ENCODE results near the gene TLR1. TPM values are rescaled to one million over a fixed set of nuclear protein-coding genes. Genes with fewer than 3 reads are reported as not detected.

TLR1 gene, protein sequence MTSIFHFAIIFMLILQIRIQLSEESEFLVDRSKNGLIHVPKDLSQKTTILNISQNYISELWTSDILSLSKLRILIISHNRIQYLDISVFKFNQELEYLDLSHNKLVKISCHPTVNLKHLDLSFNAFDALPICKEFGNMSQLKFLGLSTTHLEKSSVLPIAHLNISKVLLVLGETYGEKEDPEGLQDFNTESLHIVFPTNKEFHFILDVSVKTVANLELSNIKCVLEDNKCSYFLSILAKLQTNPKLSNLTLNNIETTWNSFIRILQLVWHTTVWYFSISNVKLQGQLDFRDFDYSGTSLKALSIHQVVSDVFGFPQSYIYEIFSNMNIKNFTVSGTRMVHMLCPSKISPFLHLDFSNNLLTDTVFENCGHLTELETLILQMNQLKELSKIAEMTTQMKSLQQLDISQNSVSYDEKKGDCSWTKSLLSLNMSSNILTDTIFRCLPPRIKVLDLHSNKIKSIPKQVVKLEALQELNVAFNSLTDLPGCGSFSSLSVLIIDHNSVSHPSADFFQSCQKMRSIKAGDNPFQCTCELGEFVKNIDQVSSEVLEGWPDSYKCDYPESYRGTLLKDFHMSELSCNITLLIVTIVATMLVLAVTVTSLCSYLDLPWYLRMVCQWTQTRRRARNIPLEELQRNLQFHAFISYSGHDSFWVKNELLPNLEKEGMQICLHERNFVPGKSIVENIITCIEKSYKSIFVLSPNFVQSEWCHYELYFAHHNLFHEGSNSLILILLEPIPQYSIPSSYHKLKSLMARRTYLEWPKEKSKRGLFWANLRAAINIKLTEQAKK
- 20.9 TPM for polyA plus RNA-seq (2013)

GRCh38 chr4:38804654-38805295 lies at the start of gene TLR1:
TSS of gene TLR1 (minus strand) at chr4:38804791. CDS start at chr4:38798831, 5,960 bp downstream.
- peak within 1 kb of the TSS; percentile 73 to 82 for H3K27ac ChIP-seq (ENCODE audit: insufficient read depth in 1 of 2, low read depth in 1 of 2, low read length in 2 of 2, poor library complexity in 1 of 2, severe bottlenecking in 2 of 2)
- CTCF ChIA-PET, result interaction anchor here (0.6 to 6.9 kb wide), 16 partner anchors 11 to 331 kb away, joined by 3 to 67 read pairs (median 4); partner anchors contain the start of gene TLR10
- peaks cover 10 to 31% (median 25%) of the 10 kb centered on the region in 4 experiments for H3K36me3 ChIP-seq (ENCODE audit: control insufficient read depth in 4 of 4, insufficient read depth in 4 of 4, low read length in 3 of 4)
- peaks cover 3 to 32% (median 21%) of the 10 kb centered on the region in 5 experiments for H3K9me3 ChIP-seq (ENCODE audit: control extremely low read depth in 1 of 5, control insufficient read depth in 4 of 5, insufficient read depth in 2 of 5, low read depth in 1 of 5, low read length in 4 of 5)
- peak; percentile 73 to 92 (median 92) for DNase-seq
- POLR2A ChIA-PET, result interaction anchor here (1.2 kb wide), 1 partner anchor 45 kb away, joined by 4 read pairs; no protein-coding TSS in a partner anchor
- WGBS (ENCODE audit: insufficient coverage), result 100% methylated on average over 1 of the region's 7 CpGs
- peaks cover 14 to 31% (median 24%) of the 10 kb centered on the region in 4 experiments for H3K4me1 ChIP-seq (ENCODE audit: control extremely low read depth in 1 of 4, control insufficient read depth in 4 of 4, insufficient read depth in 4 of 4, low read length in 3 of 4)
- no peaks in the 10 kb centered on the region for H3K27me3 ChIP-seq (replicated peaks in 2 of 5; ENCODE audit: control insufficient read depth in 4 of 5, insufficient read depth in 5 of 5, low read length in 4 of 5)
- peak within 1 kb of the TSS in 6 of 7 experiments; percentile 58 to 78 (median 73) for H3K4me3 ChIP-seq (ENCODE audit: control insufficient read depth in 1 of 7, extremely low read depth in 1 of 7, insufficient read depth in 4 of 7, low read depth in 2 of 7, low read length in 6 of 7)

- DNase-seq, result no peak
- POLR2A ChIA-PET, result no interaction called here
- 100% methylated on average over 1 of the region's 3 CpGs for WGBS (ENCODE audit: insufficient coverage)
- Histone ChIP-seq H3K36me3 (ENCODE audit: control insufficient read depth in 4 of 4, insufficient read depth in 4 of 4, low read length in 3 of 4) (peaks cover 0 to 8% (median 6%) of the 10 kb centered on the region in 4 experiments), H3K9me3 (ENCODE audit: control extremely low read depth in 1 of 5, control insufficient read depth in 4 of 5, insufficient read depth in 2 of 5, low read depth in 1 of 5, low read length in 4 of 5) (peaks cover 0 to 8% (median 2%) of the 10 kb centered on the region in 5 experiments), H3K27ac (ENCODE audit: insufficient read depth in 1 of 2, low read depth in 1 of 2, low read length in 2 of 2, poor library complexity in 1 of 2, severe bottlenecking in 2 of 2) (no peak overlapping the region), H3K4me1 (ENCODE audit: control extremely low read depth in 1 of 4, control insufficient read depth in 4 of 4, insufficient read depth in 4 of 4, low read length in 3 of 4) (no peaks in the 10 kb centered on the region), H3K27me3 (replicated peaks in 2 of 5; ENCODE audit: control insufficient read depth in 4 of 5, insufficient read depth in 5 of 5, low read length in 4 of 5) (no peaks in the 10 kb centered on the region), H3K4me3 (ENCODE audit: control insufficient read depth in 1 of 7, extremely low read depth in 1 of 7, insufficient read depth in 4 of 7, low read depth in 2 of 7, low read length in 6 of 7) (no peak overlapping the region)
- CTCF ChIA-PET, result interaction anchor here (1.3 to 1.7 kb wide), 2 partner anchors 15 to 46 kb away, joined by 3 to 6 read pairs; no protein-coding TSS in a partner anchor
Observed at GRCh38 chr4:38846015-38846414, 41.4 kb upstream of the TLR1 start.

DNA sequence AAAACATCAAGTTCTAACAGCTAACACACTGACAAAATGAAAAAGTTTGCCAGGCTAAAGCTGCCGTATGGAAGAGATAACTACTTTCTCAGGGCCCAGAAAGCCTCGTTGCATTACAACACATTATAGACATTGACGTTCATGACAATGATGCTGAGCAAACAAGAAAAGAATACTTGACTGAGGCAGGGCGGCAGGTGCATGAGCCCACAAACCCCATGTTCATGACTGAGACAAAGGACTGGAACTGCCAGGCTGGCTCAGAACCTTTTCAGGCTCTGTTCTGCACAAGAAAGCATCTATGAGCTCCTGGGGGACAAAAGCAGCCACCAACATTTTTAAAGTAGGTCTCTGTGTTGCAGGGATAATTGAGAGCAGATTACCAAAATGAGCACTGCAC lies 38.4 kb upstream of the TLR1 start:
- ChIA-PET POLR2A (no interaction called here), CTCF (interaction anchor here (0.8 to 1.3 kb wide), 2 partner anchors 18 to 61 kb away, joined by 3 read pairs; no protein-coding TSS in a partner anchor)
- no peaks in the 10 kb centered on the region for H3K4me1 ChIP-seq (ENCODE audit: control extremely low read depth in 1 of 4, control insufficient read depth in 4 of 4, insufficient read depth in 4 of 4, low read length in 3 of 4)
- H3K9me3 ChIP-seq (ENCODE audit: control extremely low read depth in 1 of 5, control insufficient read depth in 4 of 5, insufficient read depth in 2 of 5, low read depth in 1 of 5, low read length in 4 of 5), result peaks cover 0 to 7% (median 0%) of the 10 kb centered on the region in 5 experiments
- peaks cover 0 to 8% (median 6%) of the 10 kb centered on the region in 4 experiments for H3K36me3 ChIP-seq (ENCODE audit: control insufficient read depth in 4 of 4, insufficient read depth in 4 of 4, low read length in 3 of 4)
- H3K27ac ChIP-seq (ENCODE audit: insufficient read depth in 1 of 2, low read depth in 1 of 2, low read length in 2 of 2, poor library complexity in 1 of 2, severe bottlenecking in 2 of 2), result no peak overlapping the region
- DNase-seq, result no peak
- H3K27me3 ChIP-seq (replicated peaks in 2 of 5; ENCODE audit: control insufficient read depth in 4 of 5, insufficient read depth in 5 of 5, low read length in 4 of 5), result no peaks in the 10 kb centered on the region
- 95% methylated on average over 4 of the region's 4 CpGs for WGBS (ENCODE audit: insufficient coverage)
- no peak overlapping the region for H3K4me3 ChIP-seq (ENCODE audit: control insufficient read depth in 1 of 7, extremely low read depth in 1 of 7, insufficient read depth in 4 of 7, low read depth in 2 of 7, low read length in 6 of 7)

DNA sequence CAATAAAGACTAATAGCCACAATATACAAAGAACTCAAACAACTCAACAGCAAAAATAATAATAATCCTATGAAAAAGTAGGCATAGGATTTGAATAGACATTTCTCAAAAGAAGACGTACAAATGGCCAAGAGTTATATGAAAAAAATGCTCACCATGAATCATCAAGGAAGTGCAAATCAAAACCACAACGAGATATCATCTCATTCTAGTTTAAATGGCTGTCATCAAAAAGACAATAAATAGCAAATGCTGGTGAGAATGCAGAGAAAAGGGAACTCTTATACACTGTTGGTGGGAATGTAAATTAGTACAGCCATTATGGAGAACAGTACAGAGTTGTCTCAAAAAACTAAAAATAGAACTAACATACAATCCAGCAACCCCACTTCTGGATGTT lies 33.3 kb upstream of the TLR1 start:
- H3K9me3 ChIP-seq (ENCODE audit: control extremely low read depth in 1 of 5, control insufficient read depth in 4 of 5, insufficient read depth in 2 of 5, low read depth in 1 of 5, low read length in 4 of 5), result peaks cover 0 to 31% (median 9%) of the 10 kb centered on the region in 5 experiments
- no peaks in the 10 kb centered on the region for H3K4me1 ChIP-seq (ENCODE audit: control extremely low read depth in 1 of 4, control insufficient read depth in 4 of 4, insufficient read depth in 4 of 4, low read length in 3 of 4)
- WGBS (ENCODE audit: insufficient coverage), result no CpG with 5 or more reads among the region's 2 CpGs
- peak; percentile 55 to 88 (median 80) for DNase-seq
- no peak overlapping the region for H3K27ac ChIP-seq (ENCODE audit: insufficient read depth in 1 of 2, low read depth in 1 of 2, low read length in 2 of 2, poor library complexity in 1 of 2, severe bottlenecking in 2 of 2)
- CTCF ChIA-PET, result no interaction called here
- peaks cover 0 to 4% (median under 1%) of the 10 kb centered on the region in 4 experiments for H3K36me3 ChIP-seq (ENCODE audit: control insufficient read depth in 4 of 4, insufficient read depth in 4 of 4, low read length in 3 of 4)
- POLR2A ChIA-PET, result no interaction called here
- no peak overlapping the region for H3K4me3 ChIP-seq (ENCODE audit: control insufficient read depth in 1 of 7, extremely low read depth in 1 of 7, insufficient read depth in 4 of 7, low read depth in 2 of 7, low read length in 6 of 7)
- H3K27me3 ChIP-seq (replicated peaks in 2 of 5; ENCODE audit: control insufficient read depth in 4 of 5, insufficient read depth in 5 of 5, low read length in 4 of 5), result no peaks in the 10 kb centered on the region

GRCh38 chr4:38837334-38837733 lies 32.7 kb upstream of the TLR1 start:
- Histone ChIP-seq H3K27me3 (replicated peaks in 2 of 5; ENCODE audit: control insufficient read depth in 4 of 5, insufficient read depth in 5 of 5, low read length in 4 of 5) (no peaks in the 10 kb centered on the region), H3K4me3 (ENCODE audit: control insufficient read depth in 1 of 7, extremely low read depth in 1 of 7, insufficient read depth in 4 of 7, low read depth in 2 of 7, low read length in 6 of 7) (no peak overlapping the region), H3K4me1 (ENCODE audit: control extremely low read depth in 1 of 4, control insufficient read depth in 4 of 4, insufficient read depth in 4 of 4, low read length in 3 of 4) (no peaks in the 10 kb centered on the region), H3K9me3 (ENCODE audit: control extremely low read depth in 1 of 5, control insufficient read depth in 4 of 5, insufficient read depth in 2 of 5, low read depth in 1 of 5, low read length in 4 of 5) (peaks cover 4 to 36% (median 9%) of the 10 kb centered on the region in 5 experiments), H3K27ac (ENCODE audit: insufficient read depth in 1 of 2, low read depth in 1 of 2, low read length in 2 of 2, poor library complexity in 1 of 2, severe bottlenecking in 2 of 2) (no peak overlapping the region), H3K36me3 (ENCODE audit: control insufficient read depth in 4 of 4, insufficient read depth in 4 of 4, low read length in 3 of 4) (peaks cover 0 to 2% (median under 1%) of the 10 kb centered on the region in 4 experiments)
- ChIA-PET POLR2A (no interaction called here), CTCF (no interaction called here)
- DNase-seq, result no peak

- peaks cover 4 to 39% (median 9%) of the 10 kb centered on the region in 5 experiments for H3K9me3 ChIP-seq (ENCODE audit: control extremely low read depth in 1 of 5, control insufficient read depth in 4 of 5, insufficient read depth in 2 of 5, low read depth in 1 of 5, low read length in 4 of 5)
- H3K4me3 ChIP-seq (ENCODE audit: control insufficient read depth in 1 of 7, extremely low read depth in 1 of 7, insufficient read depth in 4 of 7, low read depth in 2 of 7, low read length in 6 of 7), result no peak overlapping the region
- WGBS (ENCODE audit: insufficient coverage), result no CpG with 5 or more reads among the region's 4 CpGs
- ChIA-PET CTCF (interaction anchor here (0.9 to 1.5 kb wide), 4 partner anchors 29 to 69 kb away, joined by 3 read pairs; no protein-coding TSS in a partner anchor), POLR2A (interaction anchor here (0.7 kb wide), 1 partner anchor 1173 kb away, joined by 3 read pairs; no protein-coding TSS in a partner anchor)
- no peak overlapping the region for H3K27ac ChIP-seq (ENCODE audit: insufficient read depth in 1 of 2, low read depth in 1 of 2, low read length in 2 of 2, poor library complexity in 1 of 2, severe bottlenecking in 2 of 2)
- no peaks in the 10 kb centered on the region for H3K27me3 ChIP-seq (replicated peaks in 2 of 5; ENCODE audit: control insufficient read depth in 4 of 5, insufficient read depth in 5 of 5, low read length in 4 of 5)
- peaks cover 0 to 5% (median 2%) of the 10 kb centered on the region in 4 experiments for H3K36me3 ChIP-seq (ENCODE audit: control insufficient read depth in 4 of 4, insufficient read depth in 4 of 4, low read length in 3 of 4)
- no peaks in the 10 kb centered on the region for H3K4me1 ChIP-seq (ENCODE audit: control extremely low read depth in 1 of 4, control insufficient read depth in 4 of 4, insufficient read depth in 4 of 4, low read length in 3 of 4)
- no peak for DNase-seq
Observed at GRCh38 chr4:38834570-38834969, 30.0 kb upstream of the TLR1 start.
